Measurements from ENCODE around the gene C14orf180. TPM values are rescaled to one million over a fixed set of nuclear protein-coding genes. Genes with fewer than 3 reads are reported as not detected.

The C14orf180 gene
- total RNA-seq, 1 donor from 2014 or later = 0.14 TPM

DNA sequence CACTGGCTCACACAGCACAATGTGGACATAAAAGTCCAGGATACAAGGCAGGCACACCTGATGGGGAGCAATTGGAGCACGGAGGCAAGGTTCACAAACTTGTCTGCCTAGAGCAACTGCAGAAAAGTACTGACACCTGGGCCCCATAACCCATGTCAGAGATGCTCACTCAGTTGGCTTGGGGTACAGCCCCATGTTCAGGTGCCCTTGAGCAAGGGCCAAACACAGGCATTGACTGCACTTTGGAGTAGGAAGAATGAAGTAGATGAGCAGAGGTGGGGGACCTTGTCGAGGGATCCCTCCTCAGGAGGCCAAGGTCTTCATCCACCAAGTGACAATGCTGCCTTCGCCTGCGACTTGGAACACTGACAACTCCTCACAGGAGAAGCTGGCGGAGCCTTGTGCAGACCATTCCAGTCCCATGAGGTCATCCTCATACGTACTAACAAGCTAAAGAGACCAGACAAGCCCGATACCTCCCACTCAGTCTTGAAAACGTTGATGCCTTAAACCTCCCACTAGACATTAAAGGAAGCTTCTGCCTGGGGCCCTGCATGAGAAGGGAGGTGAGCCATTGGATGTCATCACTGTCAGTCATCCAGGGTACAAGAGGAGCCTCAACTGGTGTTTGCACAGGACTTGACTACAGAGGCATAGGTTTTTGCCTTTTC is 42.5 kb upstream of the C14orf180 start:
- Histone ChIP-seq H3K4me1 (no peaks in the 10 kb centered on the region), H3K36me3 (no peaks in the 10 kb centered on the region), H3K9me3 (no peaks in the 10 kb centered on the region), H3K4me3 (no peak overlapping the region), H3K27me3 (no peaks in the 10 kb centered on the region), H3K27ac (no peak overlapping the region)
- intact Hi-C loops (cut with DNase I) = no loop called here
- DNase-seq (no peak), ATAC-seq (peak; percentile 73)
- TF ChIP-seq CTCF (IDR thresholded peaks at IDR 0.05) = no peak

DNA sequence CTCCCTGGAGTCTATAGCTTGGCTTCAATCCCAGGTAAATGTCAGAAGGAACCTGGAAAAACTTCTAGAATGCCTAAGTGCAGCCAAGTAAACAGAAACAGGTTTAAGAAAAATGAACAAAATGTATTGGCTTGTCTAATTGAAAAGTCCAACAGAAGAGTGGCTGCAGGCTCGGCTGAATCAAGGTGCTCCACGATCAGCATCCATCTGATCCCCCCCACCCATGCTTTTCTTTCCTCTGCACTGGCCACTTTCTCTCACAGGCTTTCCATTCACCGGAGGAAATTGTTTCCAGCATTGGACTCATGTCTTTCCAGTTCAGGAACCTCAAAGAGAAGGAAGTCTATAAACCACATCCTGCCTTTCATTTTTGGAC is 42.0 kb upstream of the C14orf180 start:
- DNase-seq (no peak), ATAC-seq (no peak)
- no peaks in the 10 kb centered on the region for H3K36me3 ChIP-seq
- H3K4me3 ChIP-seq = no peak overlapping the region
- intact Hi-C loops (cut with DNase I) = no loop called here
- no peak overlapping the region for H3K27ac ChIP-seq
- no peaks in the 10 kb centered on the region for H3K9me3 ChIP-seq
- H3K27me3 ChIP-seq = peaks cover 4% of the 10 kb centered on the region
- no peaks in the 10 kb centered on the region for H3K4me1 ChIP-seq
- TF ChIP-seq CTCF (IDR thresholded peaks at IDR 0.05) = no peak

DNA sequence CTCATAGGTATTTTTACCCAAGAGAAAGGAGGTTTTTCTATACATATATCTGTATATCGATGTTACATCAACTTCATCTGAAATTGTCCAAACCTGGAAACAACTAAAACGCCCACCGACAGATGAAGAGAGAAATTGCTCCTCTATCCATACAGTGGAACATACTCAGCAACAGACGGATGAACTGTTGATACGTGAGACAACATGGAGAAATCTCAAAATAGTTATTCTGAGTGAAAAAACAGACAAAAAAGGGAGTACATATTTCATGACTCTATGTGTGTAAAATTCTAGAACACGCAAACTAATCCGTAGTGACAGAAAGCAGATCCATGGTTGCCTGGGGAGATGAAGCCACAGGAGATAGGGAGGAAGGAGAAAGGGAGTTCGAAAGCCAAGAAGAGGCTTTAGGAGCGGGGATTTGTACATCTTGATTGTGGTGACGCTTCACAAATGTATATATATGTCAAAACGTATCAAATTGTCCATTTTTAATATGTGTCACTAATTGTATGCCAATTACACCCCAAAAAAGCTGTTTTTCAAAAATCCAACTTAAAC is 37.6 kb upstream of the C14orf180 start:
- H3K9me3 ChIP-seq = no peaks in the 10 kb centered on the region
- H3K36me3 ChIP-seq = no peaks in the 10 kb centered on the region
- DNase-seq = no peak
- TF ChIP-seq CTCF (IDR thresholded peaks at IDR 0.05) = no peak
- H3K27me3 ChIP-seq = peaks cover 30% of the 10 kb centered on the region
- H3K4me1 ChIP-seq = no peaks in the 10 kb centered on the region
- no peak overlapping the region for H3K4me3 ChIP-seq
- H3K27ac ChIP-seq = no peak overlapping the region
- ATAC-seq = no peak
- intact Hi-C loops (cut with DNase I) = no loop called here

- Histone ChIP-seq H3K4me1 (no peaks in the 10 kb centered on the region), H3K27ac (no peak overlapping the region), H3K36me3 (no peaks in the 10 kb centered on the region), H3K27me3 (peaks cover 33% of the 10 kb centered on the region), H3K9me3 (no peaks in the 10 kb centered on the region), H3K4me3 (no peak overlapping the region)
- ATAC-seq = no peak
- TF ChIP-seq CTCF (IDR thresholded peaks at IDR 0.05) = no peak
- DNase-seq = no peak
- intact Hi-C loops (cut with DNase I) = no loop called here
Observed at GRCh38 chr14:104542871-104543830, 36.4 kb upstream of the C14orf180 start.

GRCh38 chr14:104544362-104544961 is 35.1 kb upstream of the C14orf180 start:
- no peak for TF ChIP-seq CTCF (IDR thresholded peaks at IDR 0.05)
- peaks cover 33% of the 10 kb centered on the region for H3K27me3 ChIP-seq
- no peak for DNase-seq
- H3K36me3 ChIP-seq = no peaks in the 10 kb centered on the region
- H3K9me3 ChIP-seq = no peaks in the 10 kb centered on the region
- H3K4me1 ChIP-seq = no peaks in the 10 kb centered on the region
- ATAC-seq = no peak
- intact Hi-C loops (cut with DNase I) = no loop called here
- H3K4me3 ChIP-seq = no peak overlapping the region
- H3K27ac ChIP-seq = no peak overlapping the region
